Measurements from ENCODE around the gene SVOP. TPM values are rescaled to one million over a fixed set of nuclear protein-coding genes. Genes with fewer than 3 reads are reported as not detected.
"Not testable (repeated sequence)": the region's sequence is repeated elsewhere in the genome, so short reads cannot be mapped to it uniquely, and the experiment has no call there.

The SVOP gene
- total RNA-seq, 1 donor from 2014 or later: 2.6 TPM

- H3K4me1 ChIP-seq: no peaks in the 10 kb centered on the region
- H3K36me3 ChIP-seq: no peaks in the 10 kb centered on the region
- no peak overlapping the region for H3K27ac ChIP-seq (replicated peaks)
- intact Hi-C loops (cut with micrococcal nuclease): no loop called here
- DNase-seq: no peak
- peaks cover 7% of the 10 kb centered on the region for H3K27me3 ChIP-seq (ENCODE audit: low read depth)
- H3K4me3 ChIP-seq: no peak overlapping the region
- TF ChIP-seq CTCF (IDR thresholded peaks at IDR 0.05; ENCODE audit: borderline replicate concordance): no peak
- peaks cover 36% of the 10 kb centered on the region for H3K9me3 ChIP-seq (replicated peaks)
Observed at GRCh38 chr12:109036975-109037374, 16.1 kb upstream of the SVOP start.

DNA sequence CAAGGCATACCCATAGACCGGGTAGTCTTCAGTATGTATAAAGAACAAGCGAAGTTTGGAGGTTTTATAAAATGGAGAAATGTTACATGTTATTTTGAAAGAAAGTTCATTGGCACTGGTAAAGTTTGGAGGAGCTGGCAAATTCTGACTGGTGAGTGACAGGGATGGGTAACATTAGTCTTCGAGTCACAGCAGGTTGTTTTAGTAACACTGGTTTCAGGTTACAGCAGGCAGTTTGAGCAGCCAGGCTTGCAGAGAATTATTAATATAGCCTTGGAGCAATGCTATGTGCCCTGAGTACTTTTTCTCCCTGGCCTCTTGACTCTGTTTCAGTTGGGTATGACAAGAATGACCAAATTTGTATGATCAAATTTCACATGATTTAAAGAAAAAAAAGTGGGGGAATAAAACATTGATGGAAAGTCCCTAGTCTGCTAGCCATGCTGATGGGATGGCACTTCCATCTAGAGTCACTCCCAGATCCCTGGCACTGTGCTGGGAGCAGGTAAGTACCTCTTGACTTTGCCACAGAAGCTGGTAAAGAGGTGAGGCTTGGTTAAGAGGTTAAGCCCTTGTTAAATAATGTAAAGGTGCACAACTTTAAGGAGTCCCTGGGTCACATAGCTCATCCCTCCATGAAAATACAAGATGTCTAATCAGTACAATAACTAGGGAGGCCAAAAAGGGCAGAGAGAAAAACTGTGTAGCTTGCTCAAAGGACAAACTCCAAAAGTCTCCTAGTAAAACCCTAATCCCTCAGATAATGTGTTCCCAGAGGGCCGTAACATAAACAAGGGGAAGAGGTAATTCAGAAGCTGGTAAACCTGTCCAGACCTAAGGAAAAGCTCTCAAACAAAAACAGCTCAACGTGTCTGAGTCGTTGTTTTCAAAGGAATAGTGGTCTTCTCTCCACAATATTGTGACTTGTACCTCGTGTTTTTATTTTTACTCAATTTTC is 12.7 kb upstream of the SVOP start:
- no peak for TF ChIP-seq CTCF (IDR thresholded peaks at IDR 0.05; ENCODE audit: borderline replicate concordance)
- Histone ChIP-seq H3K36me3 (no peaks in the 10 kb centered on the region), H3K9me3 (replicated peaks) (peaks cover 30% of the 10 kb centered on the region), H3K4me3 (no peak overlapping the region), H3K27ac (replicated peaks) (no peak overlapping the region), H3K4me1 (peaks cover 6% of the 10 kb centered on the region), H3K27me3 (ENCODE audit: low read depth) (peaks cover 9% of the 10 kb centered on the region)
- intact Hi-C loops (cut with micrococcal nuclease): no loop called here
- DNase-seq: no peak

DNA sequence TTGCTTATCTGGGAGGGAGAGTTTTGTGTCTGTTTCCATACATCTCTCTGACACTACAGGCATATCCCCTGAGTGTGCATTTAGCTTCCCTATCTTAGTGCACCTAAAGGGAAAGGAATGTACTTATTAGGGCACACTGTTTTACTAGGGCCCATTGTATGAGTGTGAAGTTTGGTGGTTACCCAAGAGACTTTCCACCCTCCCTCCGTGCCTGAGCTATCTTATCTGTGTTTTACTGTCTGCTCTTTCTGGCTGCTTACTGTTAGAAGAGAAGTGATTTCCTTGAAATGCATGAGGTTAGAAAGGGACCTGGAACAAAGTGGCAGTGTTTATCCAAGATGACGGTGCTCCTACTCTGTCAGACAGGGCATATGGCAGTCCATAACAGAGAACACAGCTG is 8.5 kb upstream of the SVOP start:
- Histone ChIP-seq H3K36me3 (no peaks in the 10 kb centered on the region), H3K27ac (replicated peaks) (no peak overlapping the region), H3K4me3 (no peak overlapping the region), H3K9me3 (replicated peaks) (no peaks in the 10 kb centered on the region), H3K4me1 (peaks cover 6% of the 10 kb centered on the region), H3K27me3 (ENCODE audit: low read depth) (peaks cover 9% of the 10 kb centered on the region)
- TF ChIP-seq CTCF (IDR thresholded peaks at IDR 0.05; ENCODE audit: borderline replicate concordance): no peak
- DNase-seq: no peak
- intact Hi-C loops (cut with micrococcal nuclease): no loop called here

GRCh38 chr12:109028624-109029023 is 7.8 kb upstream of the SVOP start:
- H3K27me3 ChIP-seq (ENCODE audit: low read depth); H3K4me3 ChIP-seq; H3K9me3 ChIP-seq (replicated peaks); DNase-seq; intact Hi-C loops (cut with micrococcal nuclease); H3K27ac ChIP-seq (replicated peaks); H3K36me3 ChIP-seq; H3K4me1 ChIP-seq: not testable (repeated sequence)

- H3K36me3 ChIP-seq: no peaks in the 10 kb centered on the region
- peaks cover 9% of the 10 kb centered on the region for H3K27me3 ChIP-seq (ENCODE audit: low read depth)
- H3K4me3 ChIP-seq: no peak overlapping the region
- no peak for TF ChIP-seq CTCF (IDR thresholded peaks at IDR 0.05; ENCODE audit: borderline replicate concordance)
- intact Hi-C loops (cut with micrococcal nuclease): no loop called here
- peaks cover 6% of the 10 kb centered on the region for H3K4me1 ChIP-seq
- H3K9me3 ChIP-seq (replicated peaks): no peaks in the 10 kb centered on the region
- H3K27ac ChIP-seq (replicated peaks): no peak overlapping the region
- DNase-seq: no peak
Observed at GRCh38 chr12:109027767-109028166, 6.9 kb upstream of the SVOP start.

- no peak overlapping the region for H3K4me3 ChIP-seq
- peaks cover 26% of the 10 kb centered on the region for H3K27me3 ChIP-seq (ENCODE audit: low read depth)
- DNase-seq: no peak
- no peak overlapping the region for H3K27ac ChIP-seq (replicated peaks)
- no peaks in the 10 kb centered on the region for H3K4me1 ChIP-seq
- no peaks in the 10 kb centered on the region for H3K9me3 ChIP-seq (replicated peaks)
- intact Hi-C loops (cut with micrococcal nuclease): no loop called here
- TF ChIP-seq CTCF (IDR thresholded peaks at IDR 0.05; ENCODE audit: borderline replicate concordance): no peak
- no peaks in the 10 kb centered on the region for H3K36me3 ChIP-seq
Observed at GRCh38 chr12:109020146-109020795, 597 bp downstream of the SVOP start.
